ENCODE data around the gene DPP6. TPM values are rescaled to one million over a fixed set of nuclear protein-coding genes. Genes with fewer than 3 reads are reported as not detected.

The DPP6 gene
- polyA plus RNA-seq, 3 donors = 0.06 to 0.68 TPM; not detected in 1

DNA sequence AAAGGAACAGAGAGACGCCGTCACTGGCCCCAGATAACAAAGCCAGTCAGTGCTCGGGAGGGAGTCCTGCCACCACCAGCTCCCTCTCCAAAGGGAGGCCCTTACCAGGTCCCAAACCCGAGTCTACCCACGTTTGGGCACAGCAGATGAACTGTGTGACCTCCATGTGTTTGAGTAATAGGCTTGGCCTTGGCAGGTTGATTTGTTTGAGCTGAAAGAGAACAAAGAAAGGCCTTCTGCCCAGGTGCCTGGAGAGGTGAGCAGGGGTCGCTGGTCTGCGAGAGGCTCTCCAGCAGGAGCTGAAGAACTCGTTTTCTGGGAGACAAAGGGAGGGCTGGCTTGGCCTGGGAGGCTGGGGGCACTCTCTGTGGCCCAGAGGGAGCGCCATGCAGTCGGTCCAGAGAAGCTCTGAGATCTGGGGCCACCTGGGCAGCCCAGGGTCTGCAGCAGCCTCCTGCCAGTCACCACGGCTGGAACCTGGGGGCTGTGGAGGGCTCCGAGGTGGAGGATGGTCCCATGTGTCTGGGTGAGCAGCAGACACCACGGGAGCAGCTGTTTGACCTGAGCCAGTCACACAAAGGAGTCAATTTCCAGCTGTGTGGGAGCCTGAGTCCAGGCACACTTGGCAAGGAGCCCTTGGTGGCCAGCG lies 851.0 kb downstream of the DPP6 start:
- 45 to 56% (median 54%) methylated on average over 14 of the region's 14 CpGs for WGBS, 3 donors
- no peak overlapping the region for H3K27ac ChIP-seq (ENCODE audit: low read depth, low read length)

DNA sequence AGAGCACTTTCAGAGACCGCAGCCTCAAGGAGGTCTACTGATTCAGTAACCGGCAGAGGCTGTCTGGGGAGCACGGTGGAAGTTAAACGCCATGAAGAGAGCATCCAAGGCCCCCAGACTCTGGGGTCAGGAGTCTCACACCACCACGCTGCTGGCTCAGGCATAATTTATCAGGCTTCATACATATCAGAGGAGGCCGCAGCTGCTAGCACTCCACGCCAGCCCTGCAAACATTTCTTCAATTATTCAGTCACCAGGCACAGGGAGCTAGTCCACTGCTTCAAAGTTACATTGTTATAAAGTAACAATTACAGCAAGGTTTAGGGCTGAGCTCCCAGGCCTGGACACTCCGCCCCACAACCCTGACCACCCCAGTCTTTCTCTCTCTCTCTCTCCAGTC lies 852.9 kb downstream of the DPP6 start:
- H3K27ac ChIP-seq (ENCODE audit: low read depth, low read length) = no peak overlapping the region
- 76 to 84% (median 81%) methylated on average over 8 of the region's 8 CpGs for WGBS, 3 donors

DNA sequence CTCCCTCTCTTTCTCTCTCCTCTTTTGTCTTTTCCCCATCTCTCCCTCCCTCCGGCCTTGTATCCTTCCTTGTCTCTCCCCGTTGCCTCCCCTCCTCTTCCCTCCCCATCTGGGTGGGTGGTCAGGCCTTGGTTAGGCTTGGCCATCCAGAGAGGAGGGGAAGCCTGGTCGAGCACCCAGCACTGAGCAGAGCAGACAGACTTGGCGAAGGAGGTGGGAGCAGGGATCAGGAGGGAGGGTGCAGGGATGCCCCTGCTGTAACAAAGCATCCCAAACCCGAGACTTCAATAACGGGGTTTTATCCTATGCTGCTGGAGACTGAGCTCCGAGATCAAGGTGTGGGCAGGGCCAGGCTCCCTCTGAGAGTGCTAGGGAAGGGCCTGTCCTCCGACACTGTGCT lies 853.4 kb downstream of the DPP6 start:
- 81 to 84% (median 83%) methylated on average over 8 of the region's 8 CpGs for WGBS, 3 donors
- no peak overlapping the region for H3K27ac ChIP-seq (ENCODE audit: low read depth, low read length)

DNA sequence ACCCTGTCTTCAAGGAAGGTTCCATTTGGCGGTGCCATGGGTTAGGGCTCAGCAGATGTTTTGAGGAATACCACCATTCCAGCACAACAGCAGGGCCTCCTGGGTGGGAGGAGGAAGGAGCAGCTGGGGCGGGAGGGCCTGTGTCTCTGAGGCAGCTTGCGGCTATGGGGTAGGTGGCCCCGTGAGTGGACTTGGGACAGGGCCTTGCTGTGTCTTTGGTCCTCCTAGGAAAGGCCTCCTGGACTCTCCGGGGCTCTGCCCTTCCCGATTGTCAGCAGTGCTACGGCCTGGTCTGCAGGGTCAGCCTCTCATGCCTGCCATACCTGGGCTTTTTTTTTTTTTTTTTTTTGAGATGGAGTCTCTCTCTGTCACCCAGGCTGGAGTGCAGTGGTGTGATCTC lies 854.0 kb downstream of the DPP6 start:
- H3K27ac ChIP-seq (ENCODE audit: low read depth, low read length) = no peak overlapping the region
- 91 to 95% (median 94%) methylated on average over 7 of the region's 7 CpGs for WGBS, 3 donors

DNA sequence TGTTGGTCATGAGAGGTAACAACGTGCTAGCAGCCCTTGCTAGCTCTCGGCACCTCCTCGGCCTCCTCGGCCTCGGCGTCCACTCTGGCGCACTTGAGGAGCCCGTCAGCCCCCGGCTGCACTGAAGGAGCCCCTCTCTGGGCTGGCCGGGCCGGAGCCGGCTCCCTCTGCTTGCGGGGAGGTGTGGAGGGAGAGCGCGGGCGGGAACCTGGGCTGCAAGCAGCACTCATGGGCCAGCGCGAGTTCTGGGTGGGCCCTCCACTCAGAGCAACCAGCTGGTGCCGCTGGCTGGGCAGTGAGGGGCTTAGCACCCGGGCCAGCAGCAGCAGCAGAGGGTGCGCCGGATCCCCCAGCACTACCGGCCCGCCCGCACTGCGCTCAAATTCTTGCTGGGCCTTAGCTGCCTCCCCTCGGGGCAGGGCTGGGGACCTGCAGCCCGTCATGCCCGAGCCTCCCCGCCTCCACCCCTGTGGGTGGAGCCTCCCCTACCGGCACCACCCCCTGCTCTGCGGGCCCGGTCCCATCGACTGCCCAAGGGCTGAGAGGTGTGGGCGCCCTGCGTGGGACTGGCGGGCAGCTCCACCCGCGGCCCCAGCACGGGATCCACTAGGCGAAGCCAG lies 854.6 kb downstream of the DPP6 start:
- H3K27ac ChIP-seq (ENCODE audit: low read depth, low read length) = no peak overlapping the region
- 90 to 97% (median 95%) methylated on average over 34 to 41 of the region's 41 CpGs for WGBS, 3 donors

DNA sequence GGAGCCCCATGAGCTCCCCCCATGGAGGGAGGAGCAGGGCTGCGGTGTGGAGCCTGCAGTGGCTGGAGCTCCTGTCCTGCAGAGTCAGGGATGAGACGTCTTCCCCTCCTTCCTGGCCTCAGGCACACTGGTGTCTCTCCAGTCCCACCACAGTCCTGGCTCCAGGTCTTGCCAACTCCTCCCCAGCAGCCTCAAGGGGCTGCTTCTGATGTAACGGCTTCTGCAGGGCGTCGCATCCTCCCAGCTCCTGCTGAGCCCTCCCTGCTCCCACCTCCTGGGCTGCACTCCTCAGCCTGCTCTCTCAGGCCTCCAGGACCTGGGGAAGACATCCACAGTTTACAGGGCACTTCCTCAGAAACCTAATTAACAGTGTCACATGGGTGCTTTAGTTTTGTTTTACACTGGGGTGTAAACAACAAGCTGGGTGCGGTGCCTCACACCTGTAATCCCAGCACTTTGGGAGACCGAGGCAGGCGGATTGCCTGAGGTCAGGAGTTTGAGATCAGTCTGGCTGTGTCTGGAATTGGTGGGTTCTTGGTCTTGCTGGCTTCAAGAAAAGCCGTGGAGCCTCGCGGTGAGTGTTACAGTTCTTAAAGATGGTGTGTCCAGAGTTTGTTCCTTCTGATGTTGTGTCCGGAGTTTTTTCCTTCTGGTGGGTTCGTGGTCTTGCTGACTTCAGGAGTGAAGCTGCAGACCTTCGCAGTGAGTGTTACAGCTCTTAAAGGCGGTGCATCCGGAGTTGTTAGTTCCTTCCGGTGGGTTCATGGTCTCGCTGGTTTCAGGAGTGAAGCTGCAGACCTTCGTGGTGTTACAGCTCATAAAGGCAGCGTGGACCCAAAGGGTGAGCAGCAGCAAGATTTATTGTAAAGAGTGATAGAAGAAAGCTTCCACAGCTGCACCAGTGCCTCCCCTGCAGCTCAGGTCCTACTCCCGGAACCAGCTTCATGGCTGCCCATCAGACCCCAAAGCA lies 855.7 kb downstream of the DPP6 start:
- 65 to 71% (median 69%) methylated on average over 21 of the region's 21 CpGs for WGBS, 3 donors
- H3K27ac ChIP-seq (ENCODE audit: low read depth, low read length) = no peak overlapping the region

DNA sequence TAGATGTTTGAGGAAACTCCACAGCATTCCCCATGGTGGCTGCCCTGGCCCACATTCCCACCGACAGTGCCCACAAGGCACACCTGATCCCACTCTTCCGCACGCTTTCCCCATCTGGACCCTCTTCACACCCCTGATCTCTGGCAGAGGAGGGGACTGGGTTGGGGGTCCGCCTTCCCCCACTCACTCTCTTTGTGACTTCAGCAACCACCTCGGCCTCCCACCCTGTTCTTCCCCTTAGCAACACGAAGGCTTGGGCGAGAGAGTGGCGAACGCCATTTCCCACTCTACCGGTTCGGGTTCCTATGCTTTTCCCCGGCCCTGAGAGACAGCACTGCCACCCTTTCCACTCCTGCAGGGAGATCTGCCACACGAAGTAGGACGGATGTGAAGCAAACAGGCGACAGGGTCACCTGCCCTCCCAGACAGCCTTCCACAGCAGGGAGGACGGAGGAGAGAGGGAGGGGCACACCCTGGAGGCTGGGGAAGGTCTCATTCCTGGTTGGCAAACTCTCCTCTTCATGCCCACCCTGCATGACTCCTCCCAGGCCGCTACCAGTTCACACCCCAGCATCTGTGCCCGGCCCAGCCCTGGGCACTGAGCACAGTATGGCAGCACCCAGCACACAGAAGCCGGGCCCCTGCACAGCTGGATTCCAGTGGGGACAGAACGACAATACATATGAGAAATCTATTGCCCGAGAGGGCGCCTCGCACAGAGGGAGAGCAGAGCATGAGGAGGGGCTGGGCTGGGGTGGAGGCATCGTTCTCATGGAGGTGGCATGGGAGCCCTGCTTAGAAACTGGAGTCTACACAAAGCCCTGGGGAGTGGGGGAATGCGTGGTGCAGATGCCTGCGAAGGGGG lies 857.3 kb downstream of the DPP6 start:
- H3K27ac ChIP-seq (ENCODE audit: low read depth, low read length) = no peak overlapping the region
- 72 to 79% (median 77%) methylated on average over 26 of the region's 26 CpGs for WGBS, 3 donors

DNA sequence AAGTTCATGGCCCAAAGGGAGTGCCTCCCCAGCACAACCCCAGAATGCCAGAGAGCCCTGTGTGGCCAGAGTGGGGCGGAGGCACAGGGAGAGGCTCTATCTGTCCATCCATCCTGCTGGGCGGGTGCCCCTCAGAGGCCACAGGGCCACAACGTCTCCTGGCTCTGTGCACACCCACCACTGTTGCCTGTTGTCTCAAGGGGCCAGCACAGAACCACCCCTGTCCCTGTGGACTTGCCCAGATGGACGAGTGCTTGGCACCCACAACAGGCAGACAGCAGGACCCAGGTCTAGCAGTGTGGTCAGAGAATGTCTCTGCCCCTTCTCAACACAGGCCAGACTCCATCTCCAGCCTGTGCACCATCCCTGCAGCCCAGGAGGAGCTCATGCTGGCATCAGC lies 857.9 kb downstream of the DPP6 start:
- 71 to 85% (median 72%) methylated on average over 4 of the region's 4 CpGs for WGBS, 3 donors
- no peak overlapping the region for H3K27ac ChIP-seq (ENCODE audit: low read depth, low read length)

DNA sequence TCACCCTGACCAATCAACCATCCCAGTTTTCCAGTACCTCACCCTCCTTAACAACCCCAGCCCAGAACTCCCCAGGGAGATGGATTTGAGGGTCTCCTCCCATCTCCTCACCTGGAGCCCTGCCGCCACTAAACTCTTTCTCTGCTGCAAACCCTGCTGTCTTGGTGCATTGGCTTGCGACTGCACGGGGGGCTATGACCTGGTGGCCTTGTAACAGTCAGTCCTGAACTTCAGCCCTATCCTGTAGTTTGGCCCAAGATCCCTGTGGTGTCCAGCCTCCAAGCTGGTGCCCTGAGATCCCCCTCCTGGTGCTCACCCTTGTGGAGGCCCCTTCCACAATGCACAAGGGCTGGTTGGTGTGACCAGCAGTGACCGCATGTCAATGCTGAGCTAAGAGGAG lies 858.8 kb downstream of the DPP6 start:
- WGBS, 3 donors = 81 to 98% (median 95%) methylated on average over 4 of the region's 4 CpGs
- H3K27ac ChIP-seq (ENCODE audit: low read depth, low read length) = no peak overlapping the region

DNA sequence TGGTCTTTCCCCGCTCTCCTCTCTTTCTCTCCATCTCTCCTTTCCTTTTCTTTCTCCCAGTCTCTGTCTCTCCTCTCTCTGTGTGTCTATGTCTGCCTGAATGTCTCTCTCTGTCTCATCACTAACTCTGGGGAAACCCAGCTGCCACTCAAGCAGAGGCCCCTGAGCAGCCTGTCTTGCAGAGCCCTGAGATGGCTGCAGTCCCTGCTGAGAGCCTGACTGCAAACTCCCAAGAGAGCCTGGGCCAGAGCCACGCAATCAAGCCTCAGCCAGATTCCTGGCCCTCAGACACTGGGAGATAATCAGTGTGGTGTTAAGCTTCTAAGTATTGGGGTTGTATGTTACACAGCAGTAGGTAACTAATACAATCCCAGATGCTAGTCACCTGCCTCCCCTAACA lies 859.2 kb downstream of the DPP6 start:
- WGBS, 3 donors = 91 to 94% (median 94%) methylated on average over 2 of the region's 2 CpGs
- H3K27ac ChIP-seq (ENCODE audit: low read depth, low read length) = no peak overlapping the region

DNA sequence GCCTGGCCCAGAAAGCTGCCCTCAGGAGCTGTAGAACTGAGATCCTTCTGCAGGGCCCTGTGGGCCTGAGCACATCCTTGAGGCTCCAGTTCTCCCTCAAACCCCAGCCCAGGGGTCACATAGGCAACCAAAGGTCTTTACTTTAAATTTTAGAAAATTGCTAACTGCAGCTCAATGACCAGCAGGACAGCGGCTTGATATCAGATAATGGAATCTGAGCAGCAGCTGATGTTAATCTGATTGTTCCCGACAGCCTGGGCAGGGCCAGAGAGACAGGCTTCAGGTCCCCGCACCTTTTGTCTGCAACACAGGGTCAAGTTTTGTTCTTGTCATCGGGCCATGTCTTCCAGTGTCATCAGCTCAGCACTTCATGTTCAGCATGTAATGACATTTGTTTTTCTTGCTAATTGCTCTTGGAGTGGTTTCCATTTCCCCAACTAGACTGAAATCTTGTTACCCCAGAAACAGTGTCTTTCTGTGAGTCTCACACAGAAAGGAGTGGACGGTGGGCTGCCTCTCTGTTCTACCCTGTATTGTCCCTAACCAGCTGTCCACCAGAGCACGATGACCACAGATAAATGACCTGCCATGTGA lies 859.8 kb downstream of the DPP6 start:
- WGBS, 3 donors = 81 to 87% (median 85%) methylated on average over 6 of the region's 6 CpGs
- H3K27ac ChIP-seq (ENCODE audit: low read depth, low read length) = no peak overlapping the region

DNA sequence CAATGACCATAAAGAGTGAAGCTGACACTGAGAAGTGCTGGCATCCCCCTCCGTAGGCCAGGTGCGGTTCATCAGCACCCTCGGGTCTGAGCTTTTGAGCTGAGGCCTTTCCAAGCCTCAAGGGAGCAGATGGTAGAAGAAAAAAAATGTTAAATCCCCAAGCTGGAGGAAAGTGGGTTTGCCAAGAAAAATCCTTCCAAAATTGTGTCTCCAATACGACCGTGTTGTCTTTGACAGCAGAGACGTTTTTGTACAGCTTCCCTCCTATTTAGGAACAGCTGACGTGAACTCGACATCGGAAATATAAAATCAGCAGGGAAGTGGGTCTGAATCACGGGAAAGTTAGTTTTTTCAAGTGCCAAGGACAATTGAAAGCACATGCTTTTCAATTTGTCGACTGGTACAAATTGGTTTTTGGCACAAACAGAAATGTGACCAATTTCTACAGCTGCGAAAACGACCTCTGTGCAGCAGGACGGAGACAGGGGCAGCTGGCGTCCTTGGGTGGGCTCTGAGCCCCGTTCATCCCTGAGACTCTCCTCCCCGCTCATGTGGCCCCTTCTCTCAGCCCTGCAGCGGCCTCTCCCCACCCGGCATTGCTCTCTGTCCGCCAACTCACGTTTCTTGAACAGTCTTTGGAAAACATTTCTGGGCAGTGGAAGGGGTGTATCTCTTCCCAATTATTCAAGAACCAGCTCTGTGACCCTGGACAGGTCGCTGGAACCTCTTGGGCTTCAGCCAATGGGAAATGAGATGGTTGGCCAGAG lies 860.9 kb downstream of the DPP6 start:
- H3K27ac ChIP-seq (ENCODE audit: low read depth, low read length) = no peak overlapping the region
- WGBS, 3 donors = 67 to 73% (median 73%) methylated on average over 22 of the region's 22 CpGs

DNA sequence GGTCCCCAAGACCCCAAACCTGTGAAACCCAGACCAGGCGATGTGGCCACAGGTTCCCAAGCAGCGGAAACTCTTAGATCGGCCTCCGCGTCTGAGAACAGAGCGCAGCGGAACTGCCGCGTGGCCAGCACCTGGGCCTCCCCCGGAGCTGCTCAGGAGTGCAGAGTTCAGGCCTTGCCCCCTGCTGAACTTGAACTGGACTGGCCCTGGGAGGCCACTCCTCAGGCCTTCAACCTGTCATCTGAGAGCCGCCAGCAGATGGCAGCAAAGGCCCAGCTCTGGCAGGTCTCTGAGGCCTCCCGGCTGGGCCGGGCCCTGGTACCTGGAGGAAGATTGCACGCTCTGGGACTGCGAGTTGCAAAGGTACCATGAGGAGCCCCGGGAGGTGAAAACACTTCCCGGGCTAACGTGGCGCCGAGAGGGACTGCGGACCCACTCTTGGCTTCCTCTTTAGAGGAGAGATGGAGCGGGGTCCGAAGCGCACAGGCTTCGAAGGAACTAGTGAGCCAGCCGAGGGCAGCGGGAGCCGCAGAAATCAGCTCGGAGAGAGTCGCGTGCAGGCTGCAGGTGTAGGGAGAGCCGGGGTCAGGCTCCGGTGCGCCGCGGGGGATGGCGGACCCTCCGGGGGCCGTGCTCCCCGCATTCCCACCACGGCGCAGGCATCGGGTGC lies 861.6 kb downstream of the DPP6 start:
- WGBS, 3 donors = 8 to 12% (median 9%) methylated on average over 41 to 43 of the region's 43 CpGs
- H3K27ac ChIP-seq (ENCODE audit: low read depth, low read length) = no peak overlapping the region

DNA sequence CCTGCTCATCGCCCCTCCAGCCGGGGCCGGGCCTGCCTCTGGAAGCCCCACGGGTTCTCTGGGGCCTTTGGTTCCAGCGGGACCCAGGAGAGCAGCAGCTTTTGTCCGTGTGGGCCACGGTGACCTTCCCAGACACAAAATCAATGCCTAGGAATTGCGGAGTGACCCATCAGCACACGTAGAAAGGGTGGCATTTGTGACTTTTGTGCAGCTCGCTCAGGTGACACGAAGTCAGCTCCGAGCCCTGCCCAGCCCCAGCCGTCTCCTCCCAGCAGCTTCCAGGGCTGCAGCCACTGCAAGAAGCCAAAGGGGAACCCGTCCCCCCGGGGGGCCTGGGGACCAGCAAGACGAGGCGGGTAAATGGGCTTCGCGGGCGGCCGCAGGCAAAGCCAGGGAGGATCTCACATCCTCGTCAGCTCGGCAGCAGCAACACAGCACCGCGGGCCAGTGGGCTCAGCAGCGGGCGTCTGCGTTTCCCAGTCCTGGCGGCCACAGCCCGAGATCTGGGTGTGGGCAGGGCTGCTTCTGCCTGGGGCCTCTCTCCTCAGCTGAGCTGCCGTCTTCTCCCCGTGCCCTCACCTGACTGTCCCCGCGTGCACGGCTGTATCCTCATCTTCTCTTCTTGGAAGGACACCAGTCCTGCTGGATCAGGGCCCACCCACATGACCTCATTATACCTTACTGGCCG lies 862.3 kb downstream of the DPP6 start:
- WGBS, 3 donors = 32 to 61% (median 41%) methylated on average over 36 of the region's 36 CpGs
- no peak overlapping the region for H3K27ac ChIP-seq (ENCODE audit: low read depth, low read length)

DNA sequence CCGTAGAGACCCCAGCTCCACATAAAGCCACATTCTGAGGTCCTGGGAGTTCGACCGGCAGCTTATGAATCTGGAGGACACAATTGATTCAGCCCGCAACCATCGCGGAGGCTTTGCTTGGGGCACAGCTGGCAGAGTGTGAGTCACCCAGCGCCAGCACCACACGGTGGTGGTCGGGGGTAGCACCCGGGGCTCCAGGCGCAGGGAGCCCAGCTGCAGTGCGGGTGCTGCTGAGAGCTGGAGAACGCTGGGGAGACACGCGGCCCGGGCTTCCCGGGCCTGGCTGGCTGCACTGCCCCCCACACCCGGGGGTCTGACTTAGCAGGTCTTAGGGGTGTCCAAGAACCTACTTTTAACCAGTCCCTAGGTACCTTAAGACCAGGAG lies 862.8 kb downstream of the DPP6 start:
- no peak overlapping the region for H3K27ac ChIP-seq (ENCODE audit: low read depth, low read length)
- WGBS, 3 donors = 78 to 84% (median 78%) methylated on average over 18 of the region's 18 CpGs

DNA sequence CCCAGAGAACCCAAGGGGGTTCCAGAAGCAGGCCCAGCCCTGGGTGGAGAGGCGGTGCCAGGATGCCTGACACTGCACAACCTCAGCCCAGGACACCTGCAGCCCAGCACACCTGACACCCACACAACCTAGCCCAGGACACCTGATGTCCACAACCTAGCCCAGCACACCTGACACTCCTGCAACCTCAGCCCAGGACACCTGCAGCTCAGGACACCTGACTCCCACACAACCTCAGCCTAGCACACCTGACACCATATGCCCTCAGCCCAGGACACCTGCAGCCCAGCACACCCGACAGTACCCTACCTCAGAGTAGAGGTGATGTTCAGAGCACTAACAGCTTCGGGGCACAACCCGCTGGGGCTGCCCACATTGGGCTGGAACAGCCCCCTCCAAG lies 863.4 kb downstream of the DPP6 start:
- WGBS, 3 donors = 90 to 95% (median 92%) methylated on average over 4 of the region's 4 CpGs
- H3K27ac ChIP-seq (ENCODE audit: low read depth, low read length) = no peak overlapping the region
